ENCODE measurements around the gene APCDD1.
A peak's percentile ranks its signal among the peaks of the same experiment; 100 is the strongest.

APCDD1 gene

GRCh38 chr18:10465174-10465939, 10.9 kb downstream of the APCDD1 start:
- Mint-ChIP-seq H3K27me3 (peaks cover 12% of the 10 kb centered on the region), H3K4me3 (no peak overlapping the region), H3K9me3 (peaks cover 0 to 18% of the 10 kb centered on the region in 2 donors), H3K4me1 (no peaks in the 10 kb centered on the region), H3K27ac (peak overlapping the region in 1 of 2 donors; percentile 63)
- no peak for ATAC-seq
- no peak for DNase-seq

GRCh38 chr18:10470429-10470828, 16.0 kb downstream of the APCDD1 start:
- ATAC-seq (no peak), DNase-seq (no peak)
- Mint-ChIP-seq H3K9me3 (no peaks in the 10 kb centered on the region), H3K4me3 (no peak overlapping the region), H3K27me3 (peaks cover 18% of the 10 kb centered on the region), H3K4me1 (no peaks in the 10 kb centered on the region), H3K27ac (no peak overlapping the region)

- Mint-ChIP-seq H3K4me3 (no peak overlapping the region), H3K4me1 (no peaks in the 10 kb centered on the region), H3K27me3 (peaks cover 29% of the 10 kb centered on the region), H3K9me3 (no peaks in the 10 kb centered on the region), H3K27ac (no peak overlapping the region)
- DNase-seq, result no peak
- ATAC-seq, result no peak
Observed at GRCh38 chr18:10471574-10471973, 17.1 kb downstream of the APCDD1 start.

GRCh38 chr18:10473132-10473531, 18.7 kb downstream of the APCDD1 start:
- no peak overlapping the region for H3K27ac Mint-ChIP-seq

GRCh38 chr18:10474309-10474708, 19.9 kb downstream of the APCDD1 start:
- H3K27me3 Mint-ChIP-seq, result peaks cover 28% of the 10 kb centered on the region
- no peak overlapping the region for H3K27ac Mint-ChIP-seq
- H3K9me3 Mint-ChIP-seq, result no peaks in the 10 kb centered on the region

More at GRCh38 chr18:10473132-10473531, 18.7 kb downstream of the APCDD1 start:
- Mint-ChIP-seq H3K27me3 (peaks cover 33% of the 10 kb centered on the region), H3K4me1 (no peaks in the 10 kb centered on the region), H3K4me3 (no peak overlapping the region), H3K9me3 (no peaks in the 10 kb centered on the region)
- ATAC-seq (no peak), DNase-seq (no peak)

GRCh38 chr18:10475276-10475653, 20.8 kb downstream of the APCDD1 start:
- DNase-seq (no peak), ATAC-seq (no peak)
- H3K27me3 Mint-ChIP-seq, result peaks cover 28% of the 10 kb centered on the region
- H3K27ac Mint-ChIP-seq, result no peak overlapping the region
- H3K9me3 Mint-ChIP-seq, result no peaks in the 10 kb centered on the region
- no peaks in the 10 kb centered on the region for H3K4me1 Mint-ChIP-seq
- no peak overlapping the region for H3K4me3 Mint-ChIP-seq

More at GRCh38 chr18:10474309-10474708, 19.9 kb downstream of the APCDD1 start:
- H3K4me1 Mint-ChIP-seq, result no peaks in the 10 kb centered on the region
- H3K4me3 Mint-ChIP-seq, result no peak overlapping the region
- ATAC-seq (no peak), DNase-seq (no peak)

- Mint-ChIP-seq H3K4me1 (no peaks in the 10 kb centered on the region), H3K9me3 (no peaks in the 10 kb centered on the region)
- no peak for ATAC-seq
Observed at GRCh38 chr18:10475654-10476291, 21.3 kb downstream of the APCDD1 start.

GRCh38 chr18:10476338-10476791, 21.9 kb downstream of the APCDD1 start:
- no peak for DNase-seq
- Mint-ChIP-seq H3K9me3 (no peaks in the 10 kb centered on the region), H3K4me1 (no peaks in the 10 kb centered on the region), H3K4me3 (no peak overlapping the region), H3K27ac (no peak overlapping the region), H3K27me3 (peaks cover 28% of the 10 kb centered on the region)
- ATAC-seq, result no peak

More at GRCh38 chr18:10475654-10476291, 21.3 kb downstream of the APCDD1 start:
- no peak for DNase-seq
- no peak overlapping the region for H3K4me3 Mint-ChIP-seq
- H3K27me3 Mint-ChIP-seq, result peaks cover 28% of the 10 kb centered on the region
- H3K27ac Mint-ChIP-seq, result no peak overlapping the region

GRCh38 chr18:10477121-10477862, 22.9 kb downstream of the APCDD1 start:
- Mint-ChIP-seq H3K4me1 (no peaks in the 10 kb centered on the region), H3K27me3 (peaks cover 28% of the 10 kb centered on the region), H3K4me3 (no peak overlapping the region), H3K9me3 (no peaks in the 10 kb centered on the region), H3K27ac (no peak overlapping the region)
- DNase-seq (no peak), ATAC-seq (no peak)

- ATAC-seq (no peak), DNase-seq (no peak)
- H3K4me3 Mint-ChIP-seq, result no peak overlapping the region
- H3K4me1 Mint-ChIP-seq, result peaks cover 1% of the 10 kb centered on the region
- peaks cover 28% of the 10 kb centered on the region for H3K27me3 Mint-ChIP-seq
- no peaks in the 10 kb centered on the region for H3K9me3 Mint-ChIP-seq
- no peak overlapping the region for H3K27ac Mint-ChIP-seq
Observed at GRCh38 chr18:10477863-10478260, 23.4 kb downstream of the APCDD1 start.

- Mint-ChIP-seq H3K27ac (peak overlapping the region in 1 of 2 donors; percentile 69), H3K4me1 (peaks cover 12% of the 10 kb centered on the region), H3K4me3 (no peak overlapping the region)
Observed at GRCh38 chr18:10481831-10482230, 27.4 kb downstream of the APCDD1 start.

GRCh38 chr18:10482363-10482984, 28.0 kb downstream of the APCDD1 start:
- DNase-seq, result no peak
- ATAC-seq, result no peak
- Mint-ChIP-seq H3K27ac (no peak overlapping the region), H3K9me3 (no peaks in the 10 kb centered on the region), H3K4me1 (peaks cover 12% of the 10 kb centered on the region), H3K27me3 (peaks cover 1% of the 10 kb centered on the region), H3K4me3 (no peak overlapping the region)

More at GRCh38 chr18:10481831-10482230, 27.4 kb downstream of the APCDD1 start:
- ATAC-seq, result no peak
- Mint-ChIP-seq H3K27me3 (peaks cover 8% of the 10 kb centered on the region), H3K9me3 (no peaks in the 10 kb centered on the region)
- DNase-seq, result no peak

- H3K27me3 Mint-ChIP-seq, result no peaks in the 10 kb centered on the region
- H3K9me3 Mint-ChIP-seq, result no peaks in the 10 kb centered on the region
- H3K27ac Mint-ChIP-seq, result no peak overlapping the region
- ATAC-seq (peak; percentile 61), DNase-seq (no peak)
- no peak overlapping the region for H3K4me3 Mint-ChIP-seq
- peaks cover 12% of the 10 kb centered on the region for H3K4me1 Mint-ChIP-seq
Observed at GRCh38 chr18:10482985-10483949, 28.8 kb downstream of the APCDD1 start.

- Mint-ChIP-seq H3K4me3 (no peak overlapping the region), H3K27ac (no peak overlapping the region), H3K4me1 (peaks cover 16% of the 10 kb centered on the region), H3K9me3 (no peaks in the 10 kb centered on the region), H3K27me3 (no peaks in the 10 kb centered on the region)
- DNase-seq (no peak), ATAC-seq (no peak)
Observed at GRCh38 chr18:10485475-10485874, 31.0 kb downstream of the APCDD1 start.
